Breast epithelium (tissue), 4 donors: ENCODE results near the gene CTF1. TPM values are rescaled to one million over a fixed set of nuclear protein-coding genes. Genes with fewer than 3 reads are reported as not detected.

Experiments
- DNase-seq, 2 donors: peaks; one replicate each; pipeline ENCODE4 v3.0.0-alpha.2; 2019; ENCODE audit warnings: low spot score in 2 of 2
- H3K27ac ChIP-seq, 2 donors: fragments of 200-600 bp; sonication (generic) in 1 of 2; one replicate each; pipeline ENCODE4 v1.5.1; 2016 to 2019; ENCODE audit warnings: mild to moderate bottlenecking in 1 of 2
- H3K27me3 ChIP-seq, 2 donors: fragments of 200-600 bp; sonication (generic) in 1 of 2; one replicate each; pipeline versions ENCODE4 v1.5.1 to v1.6.0; 2017 to 2019; ENCODE audit warnings: control low read depth in 1 of 2, mild to moderate bottlenecking in 1 of 2
- H3K36me3 ChIP-seq: fragments of 200-600 bp; one replicate; pipeline ENCODE4 v1.5.1; 2019
- H3K4me1 ChIP-seq, 2 donors: fragments of 200-600 bp; sonication (generic); one replicate each; pipeline ENCODE4 v1.5.1; 2016 to 2019; ENCODE audit warnings: control low read depth in 1 of 2
- H3K4me3 ChIP-seq, 3 donors: fragments of 200-600 bp; sonication (generic); 1 replicate in 2 of 3; 2 replicates in 1 of 3; pipeline ENCODE4 v1.5.1; 2016 to 2019; ENCODE audit warnings: mild to moderate bottlenecking in 3 of 3, moderate library complexity in 2 of 3
- H3K9me3 ChIP-seq, 2 donors: fragments of 200-600 bp; sonication (generic) in 1 of 2; one replicate each; pipeline ENCODE4 v1.5.1; 2016 to 2019; ENCODE audit warnings: control low read depth in 1 of 2
- POLR2A ChIP-seq: fragments of 450-650 bp; IDR thresholded peaks from one replicate; pipeline ENCODE4 v1.6.1; 2016; ENCODE audit warnings: antibody characterized with exemption, mild to moderate bottlenecking, moderate library complexity
- POLR2AphosphoS5 ChIP-seq, 3 donors: sonication (generic); formaldehyde crosslinking; IDR thresholded peaks; one replicate each; pipeline ENCODE4 v1.6.1; 2017; ENCODE audit warnings: antibody characterized with exemption in 3 of 3
- intact Hi-C: fragments of 100-400 bp; cut with DNase I; formaldehyde crosslinking; loops from one replicate; pipeline ENCODE4 v1.15.1; 2023; ENCODE audit warnings: low total_unique reads
- total RNA-seq, 3 donors: library from RNA; depleted of rRNA; stranded (reverse); fragments of >200 nt; gene quantifications; one replicate each; pipeline ENCODE4 v1.1.0, GENCODE V29; 2016
- TF ChIP-seq, protein P1 (sequence below), 3 donors: fragments of 450-650 bp; IDR thresholded peaks; one replicate each; pipeline ENCODE4 v1.5.1; 2016 to 2017; ENCODE audit warnings: antibody characterized with exemption in 3 of 3, mild to moderate bottlenecking in 3 of 3, moderate library complexity in 3 of 3

Gene CTF1
- total RNA-seq, 3 donors from 2014 or later = 2.6 to 4.5 (median 3.4) TPM

DNA sequence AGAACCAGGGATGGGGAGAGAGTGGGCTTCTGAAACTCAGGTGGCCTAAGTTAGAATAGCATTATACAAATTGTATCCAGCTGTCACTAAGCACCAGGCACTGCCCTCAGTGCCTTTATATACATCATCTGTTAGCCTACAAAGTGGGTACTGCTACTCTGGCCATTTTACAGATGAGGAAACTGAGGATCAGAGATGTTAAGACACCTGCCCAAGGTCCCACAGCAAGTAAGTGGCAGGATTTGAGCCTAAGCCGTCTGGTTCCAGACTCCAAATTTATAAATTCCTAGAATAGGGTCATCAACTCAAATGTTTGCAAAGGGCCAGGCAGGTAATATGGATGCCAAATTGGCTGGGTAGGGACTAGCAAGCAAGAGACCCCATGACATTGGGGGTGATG, 54.8 kb downstream of the CTF1 start:
- peaks cover 8 to 14% of the 10 kb centered on the region in 2 donors for H3K4me1 ChIP-seq
- H3K9me3 ChIP-seq = no peaks in the 10 kb centered on the region
- H3K27ac ChIP-seq = peak overlapping the region; percentile 91 to 94

DNA sequence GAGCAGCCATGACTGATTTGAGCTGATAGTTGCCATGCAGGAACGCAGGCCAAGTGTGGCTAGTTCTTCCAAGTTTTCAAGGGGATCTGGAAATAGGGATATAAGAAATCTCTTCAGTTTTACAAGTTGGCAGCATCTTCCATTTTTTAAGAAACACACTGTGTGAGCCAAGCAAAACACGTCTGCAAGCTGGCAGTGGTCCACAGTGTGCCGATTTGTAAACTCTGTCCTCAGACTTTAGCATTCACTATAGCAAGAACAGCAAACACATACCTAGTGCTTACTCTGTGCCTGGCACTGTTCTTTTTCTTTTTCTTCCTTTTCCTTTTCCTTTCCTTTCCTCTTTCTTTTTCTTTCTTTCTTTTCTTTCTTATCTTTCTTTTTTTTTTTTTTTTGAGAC, 55.3 kb downstream of the CTF1 start:
- intact Hi-C loops = no loop called here
- no peak overlapping the region for H3K4me3 ChIP-seq
- TF ChIP-seq POLR2A = no peak
- TF ChIP-seq POLR2AphosphoS5 (IDR thresholded peaks at IDR 0.05) = no peak
- TF ChIP-seq, protein P1, sequence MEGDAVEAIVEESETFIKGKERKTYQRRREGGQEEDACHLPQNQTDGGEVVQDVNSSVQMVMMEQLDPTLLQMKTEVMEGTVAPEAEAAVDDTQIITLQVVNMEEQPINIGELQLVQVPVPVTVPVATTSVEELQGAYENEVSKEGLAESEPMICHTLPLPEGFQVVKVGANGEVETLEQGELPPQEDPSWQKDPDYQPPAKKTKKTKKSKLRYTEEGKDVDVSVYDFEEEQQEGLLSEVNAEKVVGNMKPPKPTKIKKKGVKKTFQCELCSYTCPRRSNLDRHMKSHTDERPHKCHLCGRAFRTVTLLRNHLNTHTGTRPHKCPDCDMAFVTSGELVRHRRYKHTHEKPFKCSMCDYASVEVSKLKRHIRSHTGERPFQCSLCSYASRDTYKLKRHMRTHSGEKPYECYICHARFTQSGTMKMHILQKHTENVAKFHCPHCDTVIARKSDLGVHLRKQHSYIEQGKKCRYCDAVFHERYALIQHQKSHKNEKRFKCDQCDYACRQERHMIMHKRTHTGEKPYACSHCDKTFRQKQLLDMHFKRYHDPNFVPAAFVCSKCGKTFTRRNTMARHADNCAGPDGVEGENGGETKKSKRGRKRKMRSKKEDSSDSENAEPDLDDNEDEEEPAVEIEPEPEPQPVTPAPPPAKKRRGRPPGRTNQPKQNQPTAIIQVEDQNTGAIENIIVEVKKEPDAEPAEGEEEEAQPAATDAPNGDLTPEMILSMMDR (IDR thresholded peaks at IDR 0.05) = no peak
- no peaks in the 10 kb centered on the region for H3K36me3 ChIP-seq
- no peaks in the 10 kb centered on the region for H3K27me3 ChIP-seq
- peaks cover 8 to 14% of the 10 kb centered on the region in 2 donors for H3K4me1 ChIP-seq
- H3K27ac ChIP-seq = peak overlapping the region in 1 of 2 donors; percentile 91
- no peaks in the 10 kb centered on the region for H3K9me3 ChIP-seq
- DNase-seq = peak in 1 of 2 donors; percentile 67

More for the DNA sequence above, 54.8 kb downstream of the CTF1 start:
- Histone ChIP-seq H3K27me3 (no peaks in the 10 kb centered on the region), H3K4me3 (no peak overlapping the region), H3K36me3 (no peaks in the 10 kb centered on the region)
- intact Hi-C loops = no loop called here
- TF ChIP-seq POLR2A = no peak
- TF ChIP-seq, protein P1 (IDR thresholded peaks at IDR 0.05) = no peak
- no peak for TF ChIP-seq POLR2AphosphoS5 (IDR thresholded peaks at IDR 0.05)
- DNase-seq = no peak

DNA sequence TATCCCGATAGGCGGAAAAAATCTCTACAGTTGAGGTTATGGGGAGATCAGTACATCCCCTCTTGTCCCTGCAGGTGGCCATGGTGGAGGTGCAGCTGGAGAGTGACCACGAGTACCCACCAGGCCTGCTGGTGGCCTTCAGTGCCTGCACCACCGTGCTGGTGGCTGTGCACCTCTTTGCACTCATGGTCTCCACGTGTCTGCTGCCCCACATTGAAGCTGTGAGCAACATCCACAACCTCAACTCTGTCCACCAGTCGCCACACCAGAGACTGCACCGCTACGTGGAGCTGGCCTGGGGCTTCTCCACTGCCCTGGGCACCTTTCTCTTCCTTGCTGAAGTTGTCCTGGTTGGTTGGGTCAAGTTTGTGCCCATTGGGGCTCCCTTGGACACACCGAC, 56.7 kb downstream of the CTF1 start:
- H3K4me3 ChIP-seq = no peak overlapping the region
- no peaks in the 10 kb centered on the region for H3K27me3 ChIP-seq
- TF ChIP-seq POLR2AphosphoS5 (IDR thresholded peaks at IDR 0.05) = no peak
- TF ChIP-seq, protein P1 (IDR thresholded peaks at IDR 0.05) = no peak
- TF ChIP-seq POLR2A = no peak
- peak overlapping the region; percentile 21 to 29 for H3K27ac ChIP-seq
- intact Hi-C loops = no loop called here
- no peaks in the 10 kb centered on the region for H3K9me3 ChIP-seq
- H3K4me1 ChIP-seq = peaks cover 8 to 14% of the 10 kb centered on the region in 2 donors
- H3K36me3 ChIP-seq = no peaks in the 10 kb centered on the region
- DNase-seq = no peak

Other genes with a start within 250 kb of the CTF1 start
- 10 to 100 TPM; 21.3 to 30.2 (median 26.9) TPM for gene PRR14, start 245.7 kb upstream of the CTF1 start, total RNA-seq
- 10 to 100 TPM; 13.6 to 25.2 (median 17.7) TPM for gene FBRS, start 238.2 kb upstream of the CTF1 start, total RNA-seq
- 10 to 100 TPM; 19.0 to 24.9 (median 20.8) TPM for gene SRCAP, start 197.4 kb upstream of the CTF1 start, total RNA-seq
- gene PHKG2, start 148.2 kb upstream of the CTF1 start, total RNA-seq = 10 to 100 TPM; 28.5 to 38.8 (median 35.7) TPM
- 10 to 100 TPM in 2 of 3 donors, 1 to 10 TPM in 1; 1.4 to 17.1 (median 13.4) TPM for gene CFAP119, start 134.6 kb upstream of the CTF1 start, total RNA-seq
- 10 to 100 TPM; 77.0 to 84.7 (median 77.3) TPM for gene RNF40, start 134.3 kb upstream of the CTF1 start, total RNA-seq
- gene ZNF629, start 109.4 kb upstream of the CTF1 start, total RNA-seq = 10 to 100 TPM in 2 of 3 donors, 1 to 10 TPM in 1; 9.4 to 16.2 (median 10.5) TPM
- gene BCL7C, start 2.5 kb upstream of the CTF1 start, total RNA-seq = 10 to 100 TPM; 29.4 to 47.2 (median 36.2) TPM
- 10 to 100 TPM in 1 of 3 donors, 1 to 10 TPM in 2; 4.5 to 12.7 (median 9.2) TPM for gene FBXL19, start 27.0 kb downstream of the CTF1 start, total RNA-seq
- 10 to 100 TPM; 20.0 to 40.5 (median 25.9) TPM for gene ORAI3, start 52.5 kb downstream of the CTF1 start, total RNA-seq
- 1 to 10 TPM; 4.8 to 5.6 (median 5.1) TPM for gene SETD1A, start 61.1 kb downstream of the CTF1 start, total RNA-seq
- 10 to 100 TPM; 12.1 to 27.8 (median 26.9) TPM for gene HSD3B7, start 88.6 kb downstream of the CTF1 start, total RNA-seq
- gene STX1B, start 114.0 kb downstream of the CTF1 start, total RNA-seq = 1 to 10 TPM; 1.6 to 2.6 (median 2.6) TPM
- gene STX4, start 136.9 kb downstream of the CTF1 start, total RNA-seq = 10 to 100 TPM; 44.3 to 59.0 (median 52.2) TPM
- gene ZNF668, start 177.6 kb downstream of the CTF1 start, total RNA-seq = 1 to 10 TPM; 6.7 to 8.9 (median 8.8) TPM
- gene ZNF646, start 177.8 kb downstream of the CTF1 start, total RNA-seq = 10 to 100 TPM; 12.5 to 17.3 (median 13.1) TPM
- gene PRSS53, start 192.3 kb downstream of the CTF1 start, total RNA-seq = 1 to 10 TPM; 1.3 to 2.0 (median 1.3) TPM
- 100 to 1,000 TPM in 1 of 3 donors, 10 to 100 TPM in 2; 82.6 to 143 (median 86.3) TPM for gene VKORC1, start 198.2 kb downstream of the CTF1 start, total RNA-seq
- 10 to 100 TPM; 31.8 to 33.6 (median 33.5) TPM for gene BCKDK, start 211.8 kb downstream of the CTF1 start, total RNA-seq
- 10 to 100 TPM; 53.6 to 85.0 (median 67.8) TPM for gene KAT8, start 221.1 kb downstream of the CTF1 start, total RNA-seq
- 10 to 100 TPM in 2 of 3 donors, not detected in 1; 23.6 to 54.4 TPM for gene PRSS8, start 239.1 kb downstream of the CTF1 start, total RNA-seq